Measurements from ENCODE around the gene RPUSD1.

- TF ChIP-seq CTCF (IDR thresholded peaks at IDR 0.05) (no peak), POLR2AphosphoS5 (IDR thresholded peaks at IDR 0.05) (no peak), POLR2A (IDR thresholded peaks at IDR 0.05) (no peak)
These were observed 45.2 kb upstream of the RPUSD1 start for GRCh38 chr16:833411-833810.

All from upper lobe of left lung (tissue), 4 donors.